IMR-90 (cell line): ENCODE measurements around the gene RNF32. TPM values are rescaled to one million over a fixed set of nuclear protein-coding genes. Genes with fewer than 3 reads are reported as not detected.

ENCODE experiments used
- ATAC-seq: fragments of 200-7000 bp; cut with Tn5 transposase; 2 replicates; pipeline ENCODE4 v1.9.1; 2020; ENCODE audit warnings: low read depth, mild to moderate bottlenecking, moderate library complexity
- BruUV-seq: library from RNA; stranded (reverse); fragments of 400-500 nt; replicated peaks from 2 replicates; lab custom pipeline; 2021; lab: Mats Ljungman, UMichigan
- CTCF ChIA-PET: fragments of 300-600 bp; formaldehyde crosslinking; extraction: SDS; loops from one replicate; lab custom pipeline; 2021; ENCODE audit warnings: antibody characterized with exemption; lab: Yijun Ruan, JAX
- POLR2A ChIA-PET: fragments of 300-600 bp; sonication (Branson Sonifier 250); formaldehyde crosslinking; loops from one replicate; lab custom pipeline; 2022; ENCODE audit warnings: antibody characterized with exemption; ENCODE audit not compliant: unreplicated experiment; lab: Charles Lee
- DNase-seq: peaks from one replicate; pipeline ENCODE4 v3.0.0; 2013
- H2AFZ ChIP-seq: replicated peaks from 2 replicates; pipeline ENCODE3; 2013; ENCODE audit warnings: low read length, mild to moderate bottlenecking; ENCODE audit not compliant: poor library complexity
- H2AK5ac ChIP-seq: 2 replicates; pipeline ENCODE4 v1.6.1; 2013; ENCODE audit warnings: low read depth, low read length, inconsistent platforms
- H2AK9ac ChIP-seq: replicated peaks from 2 replicates; pipeline ENCODE3; 2013; ENCODE audit warnings: mild to moderate bottlenecking, low read depth, low read length, moderate library complexity; ENCODE audit not compliant: poor library complexity
- H2BK120ac ChIP-seq: 2 replicates; pipeline ENCODE4 v1.6.1; 2013; ENCODE audit warnings: low read depth, low read length, inconsistent platforms
- H2BK15ac ChIP-seq: 3 replicates; pipeline ENCODE4 v1.6.1; 2013; ENCODE audit warnings: low read depth, low read length, inconsistent platforms
- H2BK20ac ChIP-seq: 2 replicates; pipeline ENCODE4 v1.6.1; 2013; ENCODE audit warnings: low read depth, mild to moderate bottlenecking, inconsistent platforms, low read length, moderate library complexity
- H2BK5ac ChIP-seq: 2 replicates; pipeline ENCODE4 v1.6.1; 2013; ENCODE audit warnings: mild to moderate bottlenecking, low read depth, low read length, inconsistent platforms; ENCODE audit not compliant: poor library complexity, severe bottlenecking
- H3K14ac ChIP-seq: replicated peaks from 2 replicates; pipeline ENCODE4 v1.6.1; 2013; ENCODE audit warnings: low read depth, low read length, inconsistent platforms
- H3K18ac ChIP-seq: 2 replicates; pipeline ENCODE4 v1.6.1; 2013; ENCODE audit warnings: low read depth, low read length, control low read depth
- H3K23ac ChIP-seq: 2 replicates; pipeline ENCODE4 v1.6.1; 2013; ENCODE audit warnings: low read depth, low read length, inconsistent platforms
- H3K27ac ChIP-seq: 2 replicates; pipeline ENCODE4 v1.5.1; 2013; ENCODE audit warnings: mild to moderate bottlenecking, control low read depth, low read length; ENCODE audit not compliant: insufficient read depth
- H3K27me3 ChIP-seq: 2 replicates; pipeline ENCODE4 v1.6.1; 2013; ENCODE audit warnings: low read length; ENCODE audit not compliant: control insufficient read depth, insufficient read depth
- H3K36me3 ChIP-seq: 2 replicates; pipeline ENCODE4 v1.6.1; 2013; ENCODE audit warnings: low read length, mixed read lengths; ENCODE audit not compliant: control insufficient read depth, insufficient read depth
- H3K4ac ChIP-seq: 2 replicates; pipeline ENCODE4 v1.6.1; 2013; ENCODE audit warnings: low read depth, low read length, inconsistent platforms
- H3K4me1 ChIP-seq: 2 replicates; pipeline ENCODE4 v1.6.1; 2013; ENCODE audit warnings: low read length, mixed read lengths; ENCODE audit not compliant: control insufficient read depth, insufficient read depth
- H3K4me2 ChIP-seq: 2 replicates; pipeline ENCODE4 v1.6.1; 2013; ENCODE audit warnings: low read depth, mild to moderate bottlenecking, control low read depth, low read length, moderate library complexity
- H3K4me3 ChIP-seq: 2 replicates; pipeline ENCODE4 v1.5.1; 2013; ENCODE audit warnings: low read depth, mild to moderate bottlenecking, control low read depth, low read length, moderate library complexity; ENCODE audit not compliant: insufficient read depth
- H3K56ac ChIP-seq: 2 replicates; pipeline ENCODE4 v1.6.1; 2013; ENCODE audit warnings: low read length, inconsistent platforms; ENCODE audit not compliant: insufficient read depth; ENCODE audit errors: extremely low read depth
- H3K79me1 ChIP-seq, 2 experiments: 2 replicates each; pipeline ENCODE4 v1.6.1; 2013; ENCODE audit warnings: low read length in 2 of 2, inconsistent platforms in 1 of 2, low read depth in 1 of 2
- H3K9ac ChIP-seq: 2 replicates; pipeline ENCODE4 v1.6.1; 2013; ENCODE audit warnings: low read depth, low read length, control low read depth
- H3K9me1 ChIP-seq: 2 replicates; pipeline ENCODE4 v1.6.1; 2013; ENCODE audit warnings: low read length, inconsistent platforms; ENCODE audit not compliant: insufficient read depth
- H3K9me3 ChIP-seq: 2 replicates; pipeline ENCODE4 v1.6.1; 2013; ENCODE audit warnings: low read length; ENCODE audit not compliant: control insufficient read depth, insufficient read depth
- H4K20me1 ChIP-seq: 2 replicates; pipeline ENCODE4 v1.6.1; 2013; ENCODE audit warnings: low read length, inconsistent platforms; ENCODE audit not compliant: insufficient read depth
- H4K5ac ChIP-seq: 2 replicates; pipeline ENCODE4 v1.6.1; 2013; ENCODE audit warnings: mild to moderate bottlenecking, low read depth, low read length, control low read depth
- H4K8ac ChIP-seq, 2 experiments: 2 replicates each; pipeline ENCODE4 v1.6.1; 2013; ENCODE audit warnings: low read depth in 2 of 2, low read length in 2 of 2, control low read depth in 1 of 2, inconsistent platforms in 1 of 2
- H4K91ac ChIP-seq: 2 replicates; pipeline ENCODE4 v1.6.1; 2013; ENCODE audit warnings: low read depth, low read length, inconsistent platforms; ENCODE audit not compliant: insufficient read depth
- MXI1 ChIP-seq: IDR thresholded peaks from 2 replicates; pipeline ENCODE4 v1.6.1; 2012; ENCODE audit warnings: low read depth, mild to moderate bottlenecking, low read length, moderate library complexity, borderline replicate concordance
- NFE2L2 ChIP-seq: fragments of 150-350 bp; IDR thresholded peaks from 2 replicates; pipeline ENCODE4 v1.6.1; 2016; ENCODE audit warnings: low read depth, mild to moderate bottlenecking, low read length
- RFX5 ChIP-seq: IDR thresholded peaks from 2 replicates; pipeline ENCODE4 v1.8.0; 2012; ENCODE audit warnings: low read depth, mild to moderate bottlenecking, low read length, moderate library complexity
- whole genome bisulfite sequencing, 2 experiments: methylation state at CpG; one replicate each; pipeline versions ENCODE4 v1.1.5 to v1.1.7; 2013; ENCODE audit warnings: missing lambda C conversion rate in 2 of 2; ENCODE audit not compliant: insufficient read length in 1 of 2; ENCODE audit errors: extremely low coverage in 2 of 2; 5-methylcytosine and 5-hydroxymethylcytosine counted together
- dilution Hi-C: fragments of 300-500 bp; cut with HindIII; formaldehyde crosslinking; loops from one replicate; pipeline ENCODE4 v1.14.3; 2018; ENCODE audit warnings: low sequenced_read_pairs; ENCODE audit not compliant: unreplicated experiment
- in situ Hi-C: fragments of 300-500 bp; cut with MboI; formaldehyde crosslinking; loops from 3 replicates; pipeline ENCODE4 v1.14.3; 2019; ENCODE audit warnings: low sequenced_read_pairs, inconsistent platforms, mixed read lengths
- intact Hi-C: fragments of 100-400 bp; cut with micrococcal nuclease; formaldehyde crosslinking; loops from 2 replicates; pipeline ENCODE4 v1.10.0; 2022
- polyA plus RNA-seq, 3 experiments: library from polyadenylated mRNA; depleted of rRNA; stranded (reverse); fragments of >200 nt; gene quantifications; 2 replicates each; pipeline ENCODE4 v1.2.3, GENCODE V29; 2012; ENCODE audit warnings: low replicate concordance in 1 of 3
- total RNA-seq: library from RNA; depleted of rRNA; stranded (reverse); fragments of >200 nt; gene quantifications from 2 replicates; pipeline ENCODE4 v1.2.3, GENCODE V29; 2012

The RNF32 gene
- total and polyA plus RNA-seq, 2 of the 4 experiments (the other 2 are of a cell fraction), result 0.36 to 0.63 TPM

DNA sequence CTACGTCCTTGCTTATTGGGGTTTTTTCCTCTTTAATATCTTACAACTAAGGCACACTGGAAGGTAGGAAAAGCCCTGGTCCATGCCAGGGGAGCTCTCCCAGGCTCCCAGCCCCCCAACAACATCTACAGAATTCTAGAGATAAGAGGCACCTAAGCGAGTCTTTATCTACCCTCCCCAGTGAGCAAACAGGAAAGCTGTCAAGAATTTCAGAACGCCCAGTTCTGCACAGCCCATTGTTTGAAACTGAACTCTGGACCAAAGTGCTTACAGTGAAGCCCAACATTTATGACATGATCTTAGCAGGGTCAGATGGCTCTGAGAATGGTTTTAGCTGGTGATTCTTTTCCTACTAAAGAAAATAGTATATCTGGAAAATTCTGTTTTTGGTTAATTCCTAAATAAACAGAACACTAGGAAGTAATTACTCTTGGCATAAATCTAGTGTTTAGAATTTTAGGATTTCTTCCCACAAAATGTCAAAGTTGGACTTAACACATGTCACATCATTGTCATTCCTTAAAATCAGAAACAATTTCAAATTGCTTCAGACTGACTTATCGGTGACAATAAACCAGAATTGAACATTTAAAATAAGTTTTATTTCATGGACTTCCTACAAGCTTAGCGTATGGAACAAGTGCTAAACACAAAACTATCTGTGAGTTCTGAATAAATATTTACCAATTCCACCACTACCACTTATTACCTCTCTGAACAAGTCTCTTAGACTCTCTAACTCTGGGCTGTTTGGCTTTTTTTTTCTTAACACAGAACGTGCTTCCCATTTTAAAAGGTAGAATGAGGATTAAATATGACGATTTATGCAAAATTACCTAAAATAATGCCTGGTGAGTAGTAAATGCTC is 31.3 kb upstream of the RNF32 start:
- H3K14ac ChIP-seq, result no peak overlapping the region
- H3K4ac ChIP-seq, result no peak overlapping the region
- ChIA-PET CTCF (interaction anchor here (0.6 to 0.7 kb wide), 2 partner anchors 80 to 918 kb away, joined by 3 read pairs; no protein-coding TSS in a partner anchor), POLR2A (no interaction called here)
- in situ Hi-C loops (no loop called here), dilution Hi-C loops (no loop called here), intact Hi-C loops (no loop called here)
- WGBS, 2 experiments, result no CpG with 5 or more reads among the region's 7 CpGs
- no peak overlapping the region for H2BK15ac ChIP-seq
- H2BK20ac ChIP-seq, result no peak overlapping the region
- no peak overlapping the region for H3K23ac ChIP-seq
- H4K8ac ChIP-seq, result no peak overlapping the region
- no peak overlapping the region for H3K4me2 ChIP-seq
- no peak overlapping the region for H2AFZ ChIP-seq
- H3K9me3 ChIP-seq, result no peaks in the 10 kb centered on the region
- no TSS peak for BruUV-seq
- no peak overlapping the region for H2BK120ac ChIP-seq
- no peak overlapping the region for H2BK5ac ChIP-seq
- no peaks in the 10 kb centered on the region for H4K20me1 ChIP-seq
- peaks cover 3% of the 10 kb centered on the region for H3K27me3 ChIP-seq
- H3K79me1 ChIP-seq, result no peaks in the 10 kb centered on the region
- H4K91ac ChIP-seq, result no peak overlapping the region
- H3K9me1 ChIP-seq, result no peaks in the 10 kb centered on the region
- ATAC-seq (no peak), DNase-seq (no peak)
- TF ChIP-seq RFX5, result no peak
- TF ChIP-seq MXI1, result no peak
- TF ChIP-seq NFE2L2, result no peak
- no peak overlapping the region for H2AK5ac ChIP-seq
- no peak overlapping the region for H3K9ac ChIP-seq
- H3K36me3 ChIP-seq, result no peaks in the 10 kb centered on the region
- H3K56ac ChIP-seq, result no peak overlapping the region
- no peak overlapping the region for H4K5ac ChIP-seq
- no peak overlapping the region for H3K27ac ChIP-seq
- no peak overlapping the region for H3K18ac ChIP-seq
- H3K4me3 ChIP-seq, result no peak overlapping the region
- H2AK9ac ChIP-seq, result no peak overlapping the region
- no peaks in the 10 kb centered on the region for H3K4me1 ChIP-seq
